Measurements from ENCODE around the gene MRPL17.
"Not testable (repeated sequence)": the region's sequence is repeated elsewhere in the genome, so short reads cannot be mapped to it uniquely, and the experiment has no call there.

Gene MRPL17

GRCh38 chr11:6682936-6683861 lies at the start of gene MRPL17:
MRPL17 (minus strand) TSS chr11:6683340; CDS start chr11:6683296, 44 bp downstream.
- DNase-seq = peak; percentile 94 to 98 (median 96)

DNA sequence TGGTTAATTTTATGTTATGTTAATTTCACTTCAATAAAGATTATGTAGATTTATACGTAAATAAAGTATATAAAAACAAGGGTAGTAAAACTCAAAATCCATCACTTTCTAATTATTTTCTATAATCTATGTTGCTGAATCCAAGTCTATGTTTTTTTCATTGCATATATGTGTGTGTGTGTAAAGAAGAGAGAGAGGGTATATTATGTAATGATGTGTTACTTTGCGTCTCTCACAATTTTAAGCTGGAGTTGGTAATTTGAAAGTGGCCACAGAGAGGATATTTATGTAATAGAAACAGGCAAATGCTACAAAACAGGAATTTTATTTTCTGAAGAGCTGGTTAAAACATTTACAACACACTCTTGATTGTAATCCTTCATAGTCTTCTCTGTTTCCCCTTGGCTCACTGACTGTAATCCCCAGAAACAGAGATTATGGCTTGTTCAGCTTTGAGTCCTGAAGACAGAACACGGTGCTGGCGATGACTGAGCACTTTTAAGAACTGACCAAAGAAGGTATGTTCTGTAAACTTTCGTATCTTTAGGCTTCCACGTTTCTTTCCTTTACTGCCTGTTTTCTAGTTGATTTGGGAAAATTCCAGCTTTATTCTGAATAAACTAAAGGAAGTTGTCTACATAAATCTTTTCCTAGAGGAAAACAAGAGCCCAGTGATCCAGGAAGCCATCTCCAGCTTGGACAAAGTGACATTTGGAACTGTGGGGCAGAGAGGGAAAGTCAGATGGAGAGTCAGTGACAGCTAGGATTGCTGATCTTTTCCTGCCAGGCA lies 45.0 kb upstream of the MRPL17 start:
- no peak for DNase-seq

DNA sequence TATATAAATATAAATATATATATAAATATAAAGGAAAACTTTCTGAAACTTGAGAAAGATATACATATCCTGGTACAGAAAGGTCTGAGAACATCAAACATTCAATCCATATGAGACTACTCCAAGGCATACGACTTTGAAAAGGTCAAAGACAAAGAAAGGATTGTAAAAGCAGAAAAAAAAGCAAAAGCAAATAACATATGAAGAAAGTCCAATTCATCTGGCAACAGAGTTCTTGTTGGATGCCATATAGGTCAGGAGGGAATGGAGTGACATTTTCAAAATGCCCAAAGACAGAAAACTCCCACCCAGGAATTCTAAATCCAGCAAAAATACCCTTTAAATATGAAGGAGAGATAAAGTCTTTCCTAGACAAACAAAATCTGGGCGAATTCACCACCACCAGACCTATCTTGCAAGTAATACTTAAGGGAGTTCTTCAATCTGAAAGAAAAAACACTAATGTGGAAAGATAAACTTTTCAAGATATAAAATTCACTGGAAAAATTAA lies 42.3 kb upstream of the MRPL17 start:
- no peak for DNase-seq

- DNase-seq = no peak
These were observed 40.9 kb upstream of the MRPL17 start for GRCh38 chr11:6724013-6724412.

DNA sequence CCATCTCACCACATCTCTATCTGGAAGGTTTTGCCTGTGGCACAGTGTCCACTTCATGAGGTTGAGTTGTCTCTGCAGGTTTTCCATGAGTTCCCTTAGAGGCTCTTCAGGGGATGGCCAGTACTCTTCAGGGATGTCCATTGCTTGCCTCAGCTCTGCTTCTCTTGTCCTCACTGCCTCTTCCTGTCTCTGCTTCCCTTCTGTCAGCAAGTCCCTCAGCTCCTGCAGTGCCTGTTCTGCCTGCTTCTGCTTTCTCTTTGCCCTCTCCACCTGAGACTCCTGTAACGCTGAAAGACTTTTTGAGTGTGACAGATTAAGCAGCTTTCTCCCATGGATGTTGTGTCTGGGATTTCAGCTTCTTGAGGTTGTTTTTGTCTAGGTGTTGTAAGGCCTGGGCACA lies 38.2 kb upstream of the MRPL17 start:
- no peak for DNase-seq

DNA sequence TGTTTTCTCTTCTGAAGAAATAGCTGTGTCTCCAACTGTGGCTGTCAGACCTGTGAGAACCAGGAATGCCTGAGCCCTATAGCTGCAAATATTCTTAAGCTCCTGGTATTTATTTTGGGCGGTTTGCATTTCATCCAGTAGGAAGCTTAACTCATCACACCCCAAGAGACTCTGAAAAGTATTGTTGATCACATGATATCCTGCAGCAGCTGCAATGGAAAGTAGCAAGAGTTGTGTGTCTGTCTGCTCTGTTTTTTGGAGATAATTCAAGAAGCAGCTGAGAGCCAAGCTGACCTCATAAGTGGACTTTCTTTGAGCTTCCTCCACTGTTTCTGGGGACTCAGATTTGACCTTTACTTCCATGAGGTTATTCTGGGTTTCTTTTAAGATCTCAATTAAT lies 36.4 kb upstream of the MRPL17 start:
- no peak for DNase-seq

DNA sequence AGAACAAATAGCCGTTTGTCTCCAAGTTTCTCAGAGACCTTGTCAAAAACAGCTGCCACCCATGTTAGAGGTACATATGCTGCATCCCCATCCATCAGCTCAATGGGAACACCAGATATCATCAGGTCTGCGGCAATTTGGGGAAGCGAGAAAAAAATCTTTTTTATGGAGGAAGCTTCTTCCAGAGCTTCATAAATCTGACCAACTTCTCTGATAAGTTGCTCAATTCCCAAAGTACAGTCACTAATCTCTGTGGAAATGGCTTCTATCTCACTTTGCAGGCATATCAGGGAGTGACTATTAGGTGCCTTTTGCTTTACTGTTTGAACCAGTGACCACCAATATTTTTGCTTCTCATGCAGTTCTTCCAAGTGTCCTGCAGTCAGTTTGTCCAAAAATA lies 34.3 kb upstream of the MRPL17 start:
- no peak for DNase-seq

- DNase-seq = peak in 2 of 4 experiments; percentile 10 to 20
These were observed 28.4 kb upstream of the MRPL17 start for GRCh38 chr11:6711552-6711951.

DNA sequence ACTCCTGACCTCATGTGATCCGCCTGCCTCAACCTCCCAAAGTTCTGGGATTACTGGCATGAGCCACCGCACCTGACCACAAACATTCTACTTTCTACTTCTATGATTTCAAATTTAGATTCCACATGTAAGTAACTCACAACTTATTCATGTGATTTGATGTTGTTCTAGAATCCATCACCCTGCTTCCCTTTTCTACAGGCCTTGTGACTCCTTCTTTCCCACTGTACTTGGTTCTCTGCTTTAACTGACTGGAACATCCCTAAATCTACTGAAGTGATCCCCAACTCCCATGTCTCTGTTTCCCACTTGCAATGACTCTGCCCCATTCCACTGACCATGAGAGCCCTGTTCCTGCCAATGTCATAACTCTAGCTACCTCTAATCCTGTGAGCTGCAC lies 25.7 kb upstream of the MRPL17 start:
- DNase-seq = no peak

GRCh38 chr11:6705905-6706535 lies 22.9 kb upstream of the MRPL17 start:
- no peak for DNase-seq

DNA sequence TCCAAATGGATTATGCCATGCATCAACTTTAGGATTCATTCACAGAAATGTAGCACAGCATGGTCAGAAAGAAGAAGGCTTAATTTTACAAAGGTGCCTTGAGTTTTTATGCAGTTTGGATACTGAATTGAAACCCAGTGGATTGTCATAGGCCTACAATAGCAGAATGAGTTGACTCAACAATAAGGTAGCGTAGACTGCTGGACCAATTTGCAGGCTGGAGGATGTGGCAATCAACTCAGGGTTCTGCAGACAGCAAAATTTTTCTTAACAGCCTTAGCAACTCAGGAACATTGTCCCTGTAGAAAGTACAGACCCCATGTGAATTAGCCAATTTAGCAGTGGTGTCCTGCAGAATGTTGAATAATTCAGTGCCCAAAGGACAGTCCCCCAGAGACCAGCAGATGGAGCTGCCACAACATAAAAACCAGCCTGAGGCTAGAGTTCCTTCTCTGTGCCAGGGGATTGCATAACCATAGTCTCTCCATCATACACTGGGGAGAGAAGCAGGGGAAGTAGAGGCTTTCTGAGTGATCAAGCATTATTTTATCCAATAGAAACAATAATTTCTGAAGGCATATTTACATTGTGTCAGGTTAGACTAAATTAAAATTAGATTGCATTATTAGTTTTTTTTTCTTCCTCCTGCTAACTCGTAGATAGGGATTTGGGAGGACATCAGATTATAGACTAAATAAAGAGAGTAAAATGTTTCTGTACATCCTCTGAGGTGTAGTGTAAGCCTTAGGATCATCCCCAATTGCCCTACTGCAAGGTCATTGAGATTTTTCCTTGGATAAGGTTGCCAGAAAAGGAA lies 20.3 kb upstream of the MRPL17 start:
- DNase-seq = no peak

DNA sequence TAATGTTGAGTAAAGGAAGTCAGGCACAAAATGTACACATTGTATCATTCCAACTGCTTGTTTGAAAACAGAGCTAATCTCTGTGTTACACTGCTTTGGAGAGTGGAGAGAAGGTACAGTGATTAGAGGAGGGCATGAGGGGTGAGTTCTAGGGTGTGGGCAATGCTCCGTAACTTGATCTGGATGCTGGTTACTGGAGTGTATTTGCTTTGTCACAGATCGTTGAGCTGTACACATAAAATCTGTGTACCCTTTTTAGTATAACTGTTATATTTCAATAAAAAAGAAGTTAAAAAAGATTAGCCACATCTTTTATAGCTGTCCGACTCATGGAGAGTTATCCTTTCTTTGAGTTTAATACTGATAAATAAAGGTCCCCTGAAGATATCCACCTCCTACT lies 18.8 kb upstream of the MRPL17 start:
- not testable (repeated sequence) for DNase-seq

DNA sequence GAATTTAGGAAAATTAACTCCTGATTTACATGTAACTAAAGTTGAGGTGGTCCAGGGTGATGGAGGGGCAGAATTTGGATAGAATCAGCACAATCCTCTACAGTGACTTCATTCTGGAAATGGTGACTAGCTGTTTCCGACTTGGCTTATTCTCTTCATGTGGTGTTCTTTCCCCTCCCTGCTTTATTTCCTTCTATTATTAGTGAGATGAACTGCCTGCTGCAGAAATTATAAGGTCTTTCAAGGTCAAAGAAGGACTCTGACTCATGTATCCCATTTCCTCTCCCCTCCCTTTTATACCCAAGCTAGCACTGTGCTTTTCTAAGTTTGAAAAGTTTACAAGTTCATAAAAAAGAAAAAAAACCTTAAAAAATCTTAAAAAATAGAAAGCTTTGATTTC lies 12.2 kb upstream of the MRPL17 start:
- no peak for DNase-seq

DNA sequence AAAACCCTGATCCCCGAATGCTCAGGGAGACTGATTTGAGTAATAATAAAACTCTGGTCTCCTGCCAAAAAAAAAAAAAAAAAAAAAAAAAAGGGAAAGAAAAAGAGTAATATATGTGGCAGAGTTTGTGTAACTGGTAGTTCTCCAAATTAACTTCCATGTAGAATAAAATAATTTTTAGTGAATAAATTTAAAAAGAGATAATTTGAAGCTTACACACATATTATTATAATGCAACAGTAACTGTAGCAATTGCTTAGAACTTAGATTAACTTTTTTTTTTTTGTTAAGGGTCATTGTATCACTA lies 11.0 kb upstream of the MRPL17 start:
- DNase-seq = no peak

- peak in 1 of 4 experiments; percentile 13 for DNase-seq
These were observed 10.4 kb upstream of the MRPL17 start for GRCh38 chr11:6693342-6694228.

DNA sequence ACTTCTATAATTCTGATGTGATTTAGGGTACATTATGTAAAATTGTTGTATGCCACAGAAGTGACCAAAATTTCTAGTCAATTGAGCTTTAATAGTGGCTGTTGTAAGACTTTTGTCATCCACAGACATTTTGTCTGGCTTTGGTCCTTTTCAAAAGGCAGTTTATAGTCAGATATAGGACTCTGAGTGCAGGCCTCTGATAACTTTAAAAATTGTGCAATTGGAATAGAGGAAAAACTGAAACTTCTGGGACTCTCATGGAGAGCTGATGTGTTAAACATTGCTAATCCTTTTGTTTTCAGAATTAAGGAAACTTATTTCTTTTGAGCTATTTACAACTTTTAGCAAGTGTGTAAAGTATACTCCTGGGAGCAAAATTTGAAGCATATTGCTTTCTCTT lies 9.0 kb upstream of the MRPL17 start:
- no peak for DNase-seq

DNA sequence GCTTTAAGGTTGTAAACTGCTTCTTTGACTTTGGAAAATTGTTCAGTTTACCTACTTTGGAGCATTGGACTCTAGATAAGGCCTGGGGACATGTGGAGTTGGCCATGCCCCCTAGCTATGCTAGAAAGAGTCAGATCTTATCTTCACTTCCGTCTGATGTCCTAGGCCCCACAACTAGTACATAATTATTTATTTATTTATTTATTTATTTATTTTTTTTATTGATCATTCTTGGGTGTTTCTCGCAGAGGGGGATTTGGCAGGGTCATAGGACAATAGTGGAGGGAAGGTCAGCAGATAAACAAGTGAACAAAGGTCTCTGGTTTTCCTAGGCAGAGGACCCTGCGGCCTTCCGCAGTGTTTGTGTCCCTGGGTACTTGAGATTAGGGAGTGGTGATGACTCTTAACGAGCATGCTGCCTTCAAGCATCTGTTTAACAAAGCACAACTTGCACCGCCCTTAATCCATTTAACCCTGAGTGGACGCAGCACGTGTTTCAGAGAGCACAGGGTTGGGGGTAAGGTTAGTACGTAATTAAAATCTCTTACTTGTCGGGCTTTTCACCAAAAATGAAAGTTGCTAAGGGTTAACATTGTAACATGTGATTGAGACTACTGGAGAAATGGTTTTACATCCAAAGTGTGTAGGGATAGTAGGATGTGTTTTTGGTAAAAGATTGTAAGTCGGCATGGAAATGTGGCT lies 7.4 kb upstream of the MRPL17 start:
- DNase-seq = not testable (repeated sequence)

DNA sequence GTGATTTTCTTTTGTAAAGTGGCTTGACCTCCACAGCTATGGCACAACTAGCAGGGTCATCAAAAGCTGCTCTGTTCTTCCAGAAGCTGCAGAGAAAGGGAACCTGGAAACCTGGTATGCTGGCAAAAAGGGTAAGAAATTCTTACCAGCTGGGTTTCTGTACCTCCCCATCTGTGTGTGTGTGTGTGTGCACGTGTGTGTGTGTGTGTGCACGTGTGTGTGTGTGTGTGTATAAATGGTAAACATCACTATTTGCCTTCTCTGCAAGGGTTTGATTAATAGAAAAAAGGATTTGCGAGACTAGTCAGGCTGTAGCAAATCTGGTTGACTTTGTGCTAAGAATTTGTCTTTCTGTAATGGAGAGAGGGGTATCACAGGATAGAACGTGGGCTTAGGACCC lies 4.7 kb upstream of the MRPL17 start:
- no peak for DNase-seq

DNA sequence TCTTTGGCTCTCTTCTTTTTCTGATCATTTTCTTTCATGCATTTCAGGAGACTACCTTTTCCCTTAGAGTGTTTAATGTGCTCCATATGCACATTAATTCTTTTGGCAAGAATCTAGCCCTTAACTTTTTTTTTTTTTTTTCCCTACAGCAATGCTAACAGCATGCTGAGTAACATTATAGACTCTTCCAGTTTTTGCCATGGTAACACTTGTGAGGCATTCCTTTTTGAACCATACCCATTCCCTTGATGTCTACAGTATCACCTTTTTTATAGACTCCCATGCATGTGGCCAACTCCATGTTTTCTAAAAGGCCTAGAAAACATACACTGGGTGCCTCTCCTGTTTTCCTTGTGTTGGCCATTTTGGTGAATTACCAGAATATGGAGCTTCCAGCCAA lies 2.9 kb upstream of the MRPL17 start:
- DNase-seq = no peak

GRCh38 chr11:6684068-6684467 lies 928 bp upstream of the MRPL17 start:
- not testable (repeated sequence) for DNase-seq

DNA sequence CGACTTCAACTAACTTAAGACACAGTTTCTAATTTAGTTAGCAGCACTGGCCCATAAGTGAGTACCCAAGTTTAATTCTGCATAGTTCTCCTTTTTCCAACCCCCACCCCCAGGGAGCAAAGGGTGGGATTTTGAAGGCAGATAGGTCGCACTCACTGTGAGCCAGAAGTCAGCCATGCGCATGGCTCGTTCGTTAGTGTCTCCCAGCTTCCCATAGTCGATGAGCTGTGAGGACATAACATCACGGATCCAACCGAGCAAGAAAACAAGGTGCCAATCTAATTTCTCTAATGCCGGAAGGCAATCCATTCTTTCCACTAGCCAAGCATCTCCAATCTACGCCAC lies 577 bp downstream of the MRPL17 start:
- no peak for DNase-seq
